ENCODE results near the gene MAPT. TPM values are rescaled to one million over a fixed set of nuclear protein-coding genes. Genes with fewer than 3 reads are reported as not detected.

The MAPT gene
- total and polyA plus RNA-seq, 2 of the 13 experiments (the other 11 are each of a cell fraction or from before 2014, with no cell fraction given) = 2.1 to 2.8 TPM

DNA sequence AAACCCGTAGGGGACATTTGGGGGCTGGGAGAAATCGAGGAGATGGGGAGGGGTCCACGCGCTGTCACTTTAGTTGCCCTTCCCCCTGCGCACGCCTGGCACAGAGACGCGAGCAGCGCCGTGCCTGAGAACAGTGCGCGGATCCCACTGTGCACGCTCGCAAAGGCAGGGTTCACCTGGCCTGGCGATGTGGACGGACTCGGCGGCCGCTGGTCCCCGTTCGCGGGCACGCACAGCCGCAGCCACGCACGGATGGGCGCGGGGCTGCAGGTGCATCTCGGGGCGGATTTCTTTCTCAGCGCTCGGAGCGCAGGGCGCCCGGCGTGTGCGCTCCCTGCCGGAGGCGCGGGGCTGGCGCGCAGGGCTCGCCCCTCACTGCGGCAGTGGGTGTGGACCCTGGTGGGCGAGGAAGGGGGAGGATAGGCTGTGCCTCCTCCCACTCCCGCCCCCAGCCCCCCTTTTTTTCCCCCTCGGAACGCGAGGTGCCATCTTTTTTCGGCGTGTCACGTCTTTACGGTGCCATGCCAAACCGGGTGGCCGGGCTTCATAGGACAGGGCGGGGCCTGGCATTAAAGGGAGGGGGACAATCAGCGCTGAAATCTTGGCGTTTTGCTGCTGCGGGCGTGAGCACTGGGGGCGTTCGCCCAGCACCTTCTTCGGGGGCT is 1.1 kb downstream of the MAPT start (continued):
- TF ChIP-seq NONO (IDR thresholded peaks at IDR 0.05) = no peak
- peak; percentile 29; the same call in 1 of the 2 replicates for TF ChIP-seq NONO (CRISPR knock-in tag; conservative IDR thresholded peaks at IDR 0.05)
- TF ChIP-seq ZMYM4 (CRISPR knock-in tag; IDR thresholded peaks at IDR 0.05) = 0 out of 2 replicates have a peak, but pooled peaks have one; percentile 11
- no peak for TF ChIP-seq AGO1 (IDR thresholded peaks at IDR 0.05; ENCODE audit: low read depth, low read length, poor library complexity, severe bottlenecking)
- TF ChIP-seq TBL1XR1 (IDR thresholded peaks at IDR 0.05; ENCODE audit: borderline replicate concordance, low read length, partially characterized antibody) = no peak
- TF ChIP-seq ZNF891 (CRISPR knock-in tag; IDR thresholded peaks at IDR 0.05) = 0 out of 2 replicates have a peak, but pooled peaks have one; percentile 24
- 0 out of 2 replicates have a peak, but pooled peaks have one; percentile 25 for TF ChIP-seq ZNF589 (CRISPR knock-in tag; conservative IDR thresholded peaks at IDR 0.05)
- 0 out of 2 replicates have a peak, but pooled peaks have one; percentile 20 for TF ChIP-seq ZNF777 (CRISPR knock-in tag; IDR thresholded peaks at IDR 0.05)
- peak; percentile 12; the same call in 1 of the 2 replicates for TF ChIP-seq SAP130 (CRISPR knock-in tag; IDR thresholded peaks at IDR 0.05; ENCODE audit: low read depth)
- TF ChIP-seq CCDC6 (CRISPR knock-in tag; IDR thresholded peaks at IDR 0.05) = 0 out of 2 replicates have a peak, but pooled peaks have one; percentile 48
- TF ChIP-seq GABPB1 (CRISPR knock-in tag; IDR thresholded peaks at IDR 0.05) = peak; percentile 52; the same call in 1 of the 2 replicates
- TF ChIP-seq SIN3A (IDR thresholded peaks at IDR 0.05; ENCODE audit: borderline replicate concordance, low read depth, low read length) = 0 out of 2 replicates have a peak, but pooled peaks have one; percentile 28
- TF ChIP-seq THAP11 (CRISPR knock-in tag; IDR thresholded peaks at IDR 0.05) = no peak
- TF ChIP-seq KDM5B (CRISPR knock-in tag; IDR thresholded peaks at IDR 0.05; ENCODE audit: borderline replicate concordance) = 0 out of 2 replicates have a peak, but pooled peaks have one; percentile 8
- TF ChIP-seq KMT2A (CRISPR knock-in tag; IDR thresholded peaks at IDR 0.05) = 0 out of 2 replicates have a peak, but pooled peaks have one; percentile 42
- peak; percentile 76; the same call in 1 of the 2 replicates for TF ChIP-seq MTA1 (CRISPR knock-in tag; IDR thresholded peaks at IDR 0.05; ENCODE audit: borderline replicate concordance)
- TF ChIP-seq, protein P1, sequence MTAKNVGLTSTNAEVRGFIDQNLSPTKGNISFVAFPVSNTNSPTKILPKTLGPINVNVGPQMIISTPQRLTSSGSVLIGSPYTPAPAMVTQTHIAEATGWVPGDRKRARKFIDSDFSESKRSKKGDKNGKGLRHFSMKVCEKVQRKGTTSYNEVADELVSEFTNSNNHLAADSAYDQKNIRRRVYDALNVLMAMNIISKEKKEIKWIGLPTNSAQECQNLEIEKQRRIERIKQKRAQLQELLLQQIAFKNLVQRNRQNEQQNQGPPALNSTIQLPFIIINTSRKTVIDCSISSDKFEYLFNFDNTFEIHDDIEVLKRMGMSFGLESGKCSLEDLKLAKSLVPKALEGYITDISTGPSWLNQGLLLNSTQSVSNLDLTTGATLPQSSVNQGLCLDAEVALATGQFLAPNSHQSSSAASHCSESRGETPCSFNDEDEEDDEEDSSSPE (CRISPR knock-in tag; IDR thresholded peaks at IDR 0.05) = peak; percentile 33; the same call in 1 of the 2 replicates
- TF ChIP-seq, protein P2, sequence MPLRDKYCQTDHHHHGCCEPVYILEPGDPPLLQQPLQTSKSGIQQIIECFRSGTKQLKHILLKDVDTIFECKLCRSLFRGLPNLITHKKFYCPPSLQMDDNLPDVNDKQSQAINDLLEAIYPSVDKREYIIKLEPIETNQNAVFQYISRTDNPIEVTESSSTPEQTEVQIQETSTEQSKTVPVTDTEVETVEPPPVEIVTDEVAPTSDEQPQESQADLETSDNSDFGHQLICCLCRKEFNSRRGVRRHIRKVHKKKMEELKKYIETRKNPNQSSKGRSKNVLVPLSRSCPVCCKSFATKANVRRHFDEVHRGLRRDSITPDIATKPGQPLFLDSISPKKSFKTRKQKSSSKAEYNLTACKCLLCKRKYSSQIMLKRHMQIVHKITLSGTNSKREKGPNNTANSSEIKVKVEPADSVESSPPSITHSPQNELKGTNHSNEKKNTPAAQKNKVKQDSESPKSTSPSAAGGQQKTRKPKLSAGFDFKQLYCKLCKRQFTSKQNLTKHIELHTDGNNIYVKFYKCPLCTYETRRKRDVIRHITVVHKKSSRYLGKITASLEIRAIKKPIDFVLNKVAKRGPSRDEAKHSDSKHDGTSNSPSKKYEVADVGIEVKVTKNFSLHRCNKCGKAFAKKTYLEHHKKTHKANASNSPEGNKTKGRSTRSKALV (CRISPR knock-in tag; IDR thresholded peaks at IDR 0.05) = peak; percentile 100
- peak; percentile 97 for TF ChIP-seq HNRNPLL (IDR thresholded peaks at IDR 0.05; ENCODE audit: low read depth, low read length, poor library complexity, severe bottlenecking)
- no peak for TF ChIP-seq CEBPG (CRISPR knock-in tag; IDR thresholded peaks at IDR 0.05)
- 0 out of 2 replicates have a peak, but pooled peaks have one; percentile 36 for TF ChIP-seq ZNF30 (CRISPR knock-in tag; IDR thresholded peaks at IDR 0.05)
- peak; percentile 38; the same call in 1 of the 2 replicates for TF ChIP-seq ETV5 (CRISPR knock-in tag; IDR thresholded peaks at IDR 0.05; ENCODE audit: borderline replicate concordance)
- TF ChIP-seq, protein P3, sequence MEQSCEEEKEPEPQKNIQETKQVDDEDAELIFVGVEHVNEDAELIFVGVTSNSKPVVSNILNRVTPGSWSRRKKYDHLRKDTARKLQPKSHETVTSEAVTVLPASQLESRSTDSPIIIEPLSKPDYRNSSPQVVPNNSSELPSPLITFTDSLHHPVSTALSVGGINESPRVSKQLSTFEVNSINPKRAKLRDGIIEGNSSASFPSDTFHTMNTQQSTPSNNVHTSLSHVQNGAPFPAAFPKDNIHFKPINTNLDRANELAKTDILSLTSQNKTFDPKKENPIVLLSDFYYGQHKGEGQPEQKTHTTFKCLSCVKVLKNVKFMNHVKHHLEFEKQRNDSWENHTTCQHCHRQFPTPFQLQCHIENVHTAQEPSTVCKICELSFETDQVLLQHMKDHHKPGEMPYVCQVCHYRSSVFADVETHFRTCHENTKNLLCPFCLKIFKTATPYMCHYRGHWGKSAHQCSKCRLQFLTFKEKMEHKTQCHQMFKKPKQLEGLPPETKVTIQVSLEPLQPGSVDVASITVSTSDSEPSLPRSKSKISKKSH (CRISPR knock-in tag; IDR thresholded peaks at IDR 0.05; ENCODE audit: borderline replicate concordance) = peak; percentile 31; the same call in 1 of the 2 replicates
- 0 out of 2 replicates have a peak, but pooled peaks have one; percentile 3 for TF ChIP-seq MED13 (CRISPR knock-in tag; IDR thresholded peaks at IDR 0.05)
- peak; percentile 37; the same call in 1 of the 2 replicates for TF ChIP-seq MYC (CRISPR knock-in tag; IDR thresholded peaks at IDR 0.05; ENCODE audit: borderline replicate concordance)
- no peak for TF ChIP-seq ZSCAN25 (CRISPR knock-in tag; IDR thresholded peaks at IDR 0.05)

Measured in HepG2 (cell line).